ENCODE measurements around the gene PMP22.
"Not testable (repeated sequence)": the region's sequence is repeated elsewhere in the genome, so short reads cannot be mapped to it uniquely, and the experiment has no call there.

PMP22 gene

GRCh38 chr17:15250135-15250860 lies 14.8 kb downstream of the PMP22 start:
- no peak for DNase-seq

GRCh38 chr17:15249487-15249886 lies 15.6 kb downstream of the PMP22 start:
- DNase-seq = no peak

GRCh38 chr17:15247891-15248529 lies 17.1 kb downstream of the PMP22 start:
- no peak for DNase-seq

- DNase-seq = no peak
Observed at GRCh38 chr17:15245054-15245453, 20.1 kb downstream of the PMP22 start.

- DNase-seq = no peak
Observed at GRCh38 chr17:15240644-15241043, 24.5 kb downstream of the PMP22 start.

GRCh38 chr17:15239491-15239890 lies 25.6 kb downstream of the PMP22 start:
- no peak for DNase-seq

GRCh38 chr17:15238676-15239422 lies 26.3 kb downstream of the PMP22 start:
- no peak for DNase-seq

GRCh38 chr17:15238057-15238456 lies 27.1 kb downstream of the PMP22 start:
- no peak for DNase-seq

- DNase-seq = no peak
Observed at GRCh38 chr17:15237106-15237425, 28.1 kb downstream of the PMP22 start.

GRCh38 chr17:15236281-15237105 lies 28.6 kb downstream of the PMP22 start:
- DNase-seq = no peak

GRCh38 chr17:15233971-15234370 lies 31.2 kb downstream of the PMP22 start:
- DNase-seq = no peak

GRCh38 chr17:15233022-15233805 lies 31.9 kb downstream of the PMP22 start:
- no peak for DNase-seq

- DNase-seq = no peak
Observed at GRCh38 chr17:15232517-15232915, 32.6 kb downstream of the PMP22 start.

- DNase-seq = no peak
Observed at GRCh38 chr17:15231851-15232516, 33.1 kb downstream of the PMP22 start.

- no peak for DNase-seq
Observed at GRCh38 chr17:15230866-15231265, 34.3 kb downstream of the PMP22 start.

GRCh38 chr17:15221827-15222226 lies 43.3 kb downstream of the PMP22 start:
- not testable (repeated sequence) for DNase-seq

- no peak for DNase-seq
Observed at GRCh38 chr17:15220785-15221184, 44.3 kb downstream of the PMP22 start.

GRCh38 chr17:15216481-15216880 lies 48.6 kb downstream of the PMP22 start:
- DNase-seq = no peak

- no peak for DNase-seq
Observed at GRCh38 chr17:15213381-15214087, 51.6 kb downstream of the PMP22 start.

- DNase-seq = no peak
Observed at GRCh38 chr17:15210247-15210646, 54.9 kb downstream of the PMP22 start.

GRCh38 chr17:15203062-15203461 lies 62.1 kb downstream of the PMP22 start:
- not testable (repeated sequence) for DNase-seq
